OCI-LY1 (cell line): ENCODE measurements around the gene TARP.
A peak's percentile ranks its signal among the peaks of the same experiment; 100 is the strongest.

Experiments used
- H2AFZ ChIP-seq: fragments of 200-600 bp; sonication (generic), shearing (Covaris generic); 2 replicates; pipeline ENCODE4 v1.6.0; 2014; ENCODE audit warnings: antibody characterized with exemption, mild to moderate bottlenecking, low read length
- H3F3A ChIP-seq: fragments of 200-600 bp; sonication (generic), shearing (Covaris generic); 2 replicates; pipeline ENCODE4 v1.6.0; 2014; ENCODE audit warnings: mild to moderate bottlenecking, antibody characterized with exemption, low read length, moderate library complexity; ENCODE audit not compliant: insufficient read depth
- H3K27ac ChIP-seq: fragments of 200-600 bp; sonication (generic); 2 replicates; pipeline ENCODE4 v1.5.1; 2014; ENCODE audit warnings: low read length, mixed run types, mild to moderate bottlenecking, low read depth; ENCODE audit not compliant: poor library complexity, severe bottlenecking
- H3K27me3 ChIP-seq: fragments of 200-600 bp; sonication (generic); 2 replicates; pipeline ENCODE4 v1.6.0; 2014; ENCODE audit warnings: antibody characterized with exemption, mild to moderate bottlenecking, low read length, moderate library complexity; ENCODE audit not compliant: insufficient read depth
- H3K36me3 ChIP-seq: fragments of 200-600 bp; sonication (generic); 2 replicates; pipeline ENCODE4 v1.6.1; 2014; ENCODE audit warnings: mild to moderate bottlenecking, antibody characterized with exemption, low read length, moderate library complexity, mixed read lengths; ENCODE audit not compliant: insufficient read depth
- H3K4me1 ChIP-seq: fragments of 200-600 bp; sonication (generic); 2 replicates; pipeline ENCODE4 v1.5.1; 2014; ENCODE audit warnings: mild to moderate bottlenecking, low read length, moderate library complexity; ENCODE audit not compliant: insufficient read depth, severe bottlenecking
- H3K4me2 ChIP-seq: fragments of 200-600 bp; sonication (generic), shearing (Covaris generic); 2 replicates; pipeline ENCODE4 v1.6.1; 2014; ENCODE audit warnings: low read length
- H3K4me3 ChIP-seq: fragments of 200-600 bp; sonication (generic); 2 replicates; pipeline ENCODE4 v1.5.1; 2014; ENCODE audit warnings: low read length, low read depth, mild to moderate bottlenecking, mixed read lengths; ENCODE audit not compliant: poor library complexity, severe bottlenecking
- H3K79me2 ChIP-seq: fragments of 200-600 bp; shearing (Covaris generic); 2 replicates; pipeline ENCODE4 v1.6.1; 2016; ENCODE audit warnings: mixed run types, low read length, mixed read lengths; ENCODE audit not compliant: insufficient read depth
- H3K9ac ChIP-seq: fragments of 200-600 bp; sonication (generic), shearing (Covaris generic); 2 replicates; pipeline ENCODE4 v1.6.1; 2014; ENCODE audit warnings: mild to moderate bottlenecking, low read length, mixed read lengths
- H3K9me2 ChIP-seq: fragments of 200-600 bp; sonication (generic), shearing (Covaris generic); 2 replicates; pipeline ENCODE4 v1.6.1; 2014; ENCODE audit warnings: low read depth, mild to moderate bottlenecking, low read length, mixed read lengths
- H3K9me3 ChIP-seq: fragments of 200-600 bp; shearing (Covaris generic); 2 replicates; pipeline ENCODE4 v1.6.1; 2014; ENCODE audit warnings: low read length, mixed read lengths
- H4K20me1 ChIP-seq: fragments of 200-600 bp; sonication (generic), shearing (Covaris generic); 2 replicates; pipeline ENCODE4 v1.6.0; 2016; ENCODE audit warnings: mild to moderate bottlenecking, low read length; ENCODE audit not compliant: insufficient read depth
- EZH2 ChIP-seq: fragments of 200-600 bp; sonication (generic), shearing (Covaris generic); IDR thresholded peaks from 2 replicates; pipeline ENCODE4 v1.8.0; 2017; ENCODE audit warnings: borderline replicate concordance, mixed run types, mild to moderate bottlenecking, antibody characterized with exemption, low read length, moderate library complexity, mixed read lengths
- TF ChIP-seq, protein P1 (sequence below): fragments of 200-600 bp; sonication (generic), shearing (Covaris generic); IDR thresholded peaks from 2 replicates; pipeline ENCODE4 v1.5.1; 2017; ENCODE audit warnings: mild to moderate bottlenecking, antibody characterized with exemption, low read length, moderate library complexity, mixed read lengths

TARP gene

DNA sequence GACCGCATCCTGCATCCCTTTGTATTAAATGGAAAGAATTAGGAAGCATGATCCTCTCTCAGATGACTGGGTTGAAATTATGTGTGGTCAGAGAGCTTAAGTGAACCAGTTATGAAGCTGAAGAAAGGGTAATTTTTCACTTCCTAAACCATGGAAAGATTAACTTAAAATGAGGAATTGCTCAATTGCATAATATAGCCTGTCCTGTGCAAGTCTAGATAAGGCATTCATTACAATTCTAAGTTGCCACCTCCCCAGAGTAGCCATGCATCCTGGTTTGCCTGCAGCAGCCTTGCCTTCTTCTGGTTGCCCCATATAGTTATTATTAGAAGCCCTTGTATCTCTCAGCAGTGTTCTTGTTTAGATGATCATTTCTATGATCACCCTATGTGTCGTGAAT, 50.1 kb downstream of the TARP start:
- H3K27me3 ChIP-seq, result no peaks in the 10 kb centered on the region
- H3K27ac ChIP-seq, result no peak overlapping the region
- no peaks in the 10 kb centered on the region for H4K20me1 ChIP-seq
- H3K9me3 ChIP-seq, result no peaks in the 10 kb centered on the region
- no peaks in the 10 kb centered on the region for H3F3A ChIP-seq
- no peaks in the 10 kb centered on the region for H3K9me2 ChIP-seq
- H3K36me3 ChIP-seq, result peaks cover 18% of the 10 kb centered on the region; the same call in 1 of the 2 replicates
- TF ChIP-seq EZH2, result no peak
- TF ChIP-seq, protein P1, sequence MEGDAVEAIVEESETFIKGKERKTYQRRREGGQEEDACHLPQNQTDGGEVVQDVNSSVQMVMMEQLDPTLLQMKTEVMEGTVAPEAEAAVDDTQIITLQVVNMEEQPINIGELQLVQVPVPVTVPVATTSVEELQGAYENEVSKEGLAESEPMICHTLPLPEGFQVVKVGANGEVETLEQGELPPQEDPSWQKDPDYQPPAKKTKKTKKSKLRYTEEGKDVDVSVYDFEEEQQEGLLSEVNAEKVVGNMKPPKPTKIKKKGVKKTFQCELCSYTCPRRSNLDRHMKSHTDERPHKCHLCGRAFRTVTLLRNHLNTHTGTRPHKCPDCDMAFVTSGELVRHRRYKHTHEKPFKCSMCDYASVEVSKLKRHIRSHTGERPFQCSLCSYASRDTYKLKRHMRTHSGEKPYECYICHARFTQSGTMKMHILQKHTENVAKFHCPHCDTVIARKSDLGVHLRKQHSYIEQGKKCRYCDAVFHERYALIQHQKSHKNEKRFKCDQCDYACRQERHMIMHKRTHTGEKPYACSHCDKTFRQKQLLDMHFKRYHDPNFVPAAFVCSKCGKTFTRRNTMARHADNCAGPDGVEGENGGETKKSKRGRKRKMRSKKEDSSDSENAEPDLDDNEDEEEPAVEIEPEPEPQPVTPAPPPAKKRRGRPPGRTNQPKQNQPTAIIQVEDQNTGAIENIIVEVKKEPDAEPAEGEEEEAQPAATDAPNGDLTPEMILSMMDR, result no peak
- H3K79me2 ChIP-seq, result no peaks in the 10 kb centered on the region
- H3K4me1 ChIP-seq, result no peaks in the 10 kb centered on the region
- no peak overlapping the region for H3K9ac ChIP-seq
- H2AFZ ChIP-seq, result no peak overlapping the region
- no peak overlapping the region for H3K4me2 ChIP-seq
- no peak overlapping the region for H3K4me3 ChIP-seq

DNA sequence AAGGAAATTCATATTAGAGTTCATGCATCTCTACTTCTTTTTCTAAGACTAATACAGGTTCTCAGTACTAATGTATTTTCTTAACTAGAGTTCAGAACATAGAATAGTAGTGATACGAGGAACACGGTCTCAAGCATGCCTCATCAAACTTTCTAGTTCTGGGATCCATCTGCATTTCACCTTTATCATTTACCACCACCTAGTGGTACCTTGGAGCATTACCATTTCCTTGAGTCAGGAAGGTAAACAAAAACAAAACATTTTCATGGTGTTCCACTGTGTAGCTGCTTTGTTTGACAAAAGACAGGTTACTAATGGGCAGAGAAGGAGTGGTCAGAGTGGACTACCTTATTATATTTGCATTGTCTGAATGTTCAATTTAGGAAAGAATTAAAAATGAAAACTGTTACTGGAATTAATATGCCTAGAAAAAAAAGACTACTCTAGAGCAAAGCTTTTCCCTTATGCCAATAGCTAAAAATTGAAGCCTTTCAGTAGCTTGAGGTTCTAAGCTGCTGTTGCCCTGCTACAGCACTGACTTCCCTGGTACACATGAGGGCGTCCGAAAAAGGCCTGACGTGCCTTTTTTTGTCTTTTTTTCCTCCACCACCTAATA, 50.8 kb downstream of the TARP start:
- Histone ChIP-seq H3K9ac (no peak overlapping the region), H3K27me3 (no peaks in the 10 kb centered on the region), H3K4me1 (no peaks in the 10 kb centered on the region), H4K20me1 (no peaks in the 10 kb centered on the region), H3K9me3 (no peaks in the 10 kb centered on the region), H2AFZ (no peak overlapping the region), H3K4me2 (no peak overlapping the region), H3K79me2 (no peaks in the 10 kb centered on the region), H3F3A (no peaks in the 10 kb centered on the region), H3K27ac (no peak overlapping the region), H3K9me2 (no peaks in the 10 kb centered on the region), H3K36me3 (peaks cover 18% of the 10 kb centered on the region; the same call in 1 of the 2 replicates), H3K4me3 (no peak overlapping the region)
- TF ChIP-seq, protein P1, result peak; percentile 97
- no peak for TF ChIP-seq EZH2

DNA sequence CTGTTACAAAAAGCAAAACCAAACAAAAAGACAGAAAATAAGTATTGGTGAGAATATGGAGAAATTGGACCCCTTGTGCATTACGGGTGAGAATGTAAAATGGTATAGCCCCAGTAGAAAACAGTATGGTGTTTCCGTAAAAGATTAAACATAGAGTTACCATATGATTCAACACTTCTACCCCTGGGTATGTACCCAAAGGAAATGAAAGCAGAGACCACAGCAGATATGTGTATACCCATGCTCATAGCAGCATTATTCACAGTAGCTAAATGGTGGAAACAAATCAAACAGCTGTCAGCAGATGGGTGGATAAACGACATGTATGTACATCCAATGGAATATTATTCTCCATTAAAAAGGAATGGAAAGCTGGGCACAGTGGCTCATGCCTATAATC, 53.0 kb downstream of the TARP start:
- H2AFZ ChIP-seq, result no peak overlapping the region
- H3K4me2 ChIP-seq, result no peak overlapping the region
- no peaks in the 10 kb centered on the region for H3K27me3 ChIP-seq
- H3K9me3 ChIP-seq, result no peaks in the 10 kb centered on the region
- no peaks in the 10 kb centered on the region for H3K9me2 ChIP-seq
- no peaks in the 10 kb centered on the region for H4K20me1 ChIP-seq
- no peaks in the 10 kb centered on the region for H3F3A ChIP-seq
- H3K4me1 ChIP-seq, result peaks cover 4% of the 10 kb centered on the region
- no peak for TF ChIP-seq EZH2
- TF ChIP-seq, protein P1, result no peak
- H3K4me3 ChIP-seq, result no peak overlapping the region
- H3K79me2 ChIP-seq, result no peaks in the 10 kb centered on the region
- peaks cover 18% of the 10 kb centered on the region; the same call in 1 of the 2 replicates for H3K36me3 ChIP-seq
- no peak overlapping the region for H3K9ac ChIP-seq
- no peak overlapping the region for H3K27ac ChIP-seq
